ENCODE measurements around the gene ADORA2A.

Gene ADORA2A

GRCh38 chr22:24466716-24467328 is 39.4 kb downstream of the ADORA2A start:
- Histone ChIP-seq H3K27ac (no peak overlapping the region), H3K4me3 (0 out of 2 replicates have a peak overlapping the region, but pooled peaks have one; percentile 19), H3K36me3 (ENCODE audit: insufficient read depth, low read length) (no peaks in the 10 kb centered on the region), H3K9me3 (ENCODE audit: low read depth, low read length) (no peaks in the 10 kb centered on the region), H3K9ac (ENCODE audit: insufficient read length) (peak overlapping the region; percentile 34)
- TF ChIP-seq POLR2AphosphoS5 (IDR thresholded peaks at IDR 0.05; ENCODE audit: borderline replicate concordance, low read depth, low read length) (no peak), FOXP2 (optimal IDR thresholded peaks at IDR 0.05; ENCODE audit: control extremely low read depth, extremely low read length, insufficient read depth) (no peak), EZH2 (IDR thresholded peaks at IDR 0.05) (no peak)
- DNase-seq (ENCODE audit: low read depth, low spot score): no peak

GRCh38 chr22:24467340-24467739 is 39.9 kb downstream of the ADORA2A start:
- Histone ChIP-seq H3K4me3 (0 out of 2 replicates have a peak overlapping the region, but pooled peaks have one; percentile 19), H3K27ac (no peak overlapping the region), H3K9me3 (ENCODE audit: low read depth, low read length) (no peaks in the 10 kb centered on the region), H3K9ac (ENCODE audit: insufficient read length) (no peak overlapping the region), H3K36me3 (ENCODE audit: insufficient read depth, low read length) (no peaks in the 10 kb centered on the region)
- DNase-seq (ENCODE audit: low read depth, low spot score): no peak
- TF ChIP-seq POLR2AphosphoS5 (IDR thresholded peaks at IDR 0.05; ENCODE audit: borderline replicate concordance, low read depth, low read length) (no peak), EZH2 (IDR thresholded peaks at IDR 0.05) (no peak), FOXP2 (optimal IDR thresholded peaks at IDR 0.05; ENCODE audit: control extremely low read depth, extremely low read length, insufficient read depth) (no peak)

GRCh38 chr22:24471570-24471969 is 44.2 kb downstream of the ADORA2A start:
- Histone ChIP-seq H3K9me3 (ENCODE audit: low read depth, low read length) (no peaks in the 10 kb centered on the region), H3K4me3 (no peak overlapping the region), H3K9ac (ENCODE audit: insufficient read length) (no peak overlapping the region), H3K36me3 (ENCODE audit: insufficient read depth, low read length) (no peaks in the 10 kb centered on the region), H3K27ac (no peak overlapping the region)
- no peak for TF ChIP-seq EZH2 (IDR thresholded peaks at IDR 0.05)
- no peak for TF ChIP-seq POLR2AphosphoS5 (IDR thresholded peaks at IDR 0.05; ENCODE audit: borderline replicate concordance, low read depth, low read length)
- no peak for TF ChIP-seq FOXP2 (optimal IDR thresholded peaks at IDR 0.05; ENCODE audit: control extremely low read depth, extremely low read length, insufficient read depth)
- no peak for DNase-seq (ENCODE audit: low read depth, low spot score)

- Histone ChIP-seq H3K36me3 (ENCODE audit: insufficient read depth, low read length) (no peaks in the 10 kb centered on the region), H3K4me3 (no peak overlapping the region), H3K9ac (ENCODE audit: insufficient read length) (no peak overlapping the region), H3K9me3 (ENCODE audit: low read depth, low read length) (no peaks in the 10 kb centered on the region), H3K27ac (no peak overlapping the region)
- no peak for DNase-seq (ENCODE audit: low read depth, low spot score)
- TF ChIP-seq EZH2 (IDR thresholded peaks at IDR 0.05) (no peak), POLR2AphosphoS5 (IDR thresholded peaks at IDR 0.05; ENCODE audit: borderline replicate concordance, low read depth, low read length) (no peak), FOXP2 (optimal IDR thresholded peaks at IDR 0.05; ENCODE audit: control extremely low read depth, extremely low read length, insufficient read depth) (no peak)
Observed at GRCh38 chr22:24473284-24473683, 45.9 kb downstream of the ADORA2A start.

GRCh38 chr22:24474221-24474620 is 46.8 kb downstream of the ADORA2A start:
- Histone ChIP-seq H3K9ac (ENCODE audit: insufficient read length) (no peak overlapping the region), H3K36me3 (ENCODE audit: insufficient read depth, low read length) (no peaks in the 10 kb centered on the region), H3K9me3 (ENCODE audit: low read depth, low read length) (no peaks in the 10 kb centered on the region), H3K4me3 (no peak overlapping the region), H3K27ac (no peak overlapping the region)
- no peak for TF ChIP-seq FOXP2 (optimal IDR thresholded peaks at IDR 0.05; ENCODE audit: control extremely low read depth, extremely low read length, insufficient read depth)
- no peak for TF ChIP-seq EZH2 (IDR thresholded peaks at IDR 0.05)
- TF ChIP-seq POLR2AphosphoS5 (IDR thresholded peaks at IDR 0.05; ENCODE audit: borderline replicate concordance, low read depth, low read length): no peak
- DNase-seq (ENCODE audit: low read depth, low spot score): no peak

- Histone ChIP-seq H3K27ac (no peak overlapping the region), H3K9ac (ENCODE audit: insufficient read length) (no peak overlapping the region), H3K9me3 (ENCODE audit: low read depth, low read length) (no peaks in the 10 kb centered on the region), H3K4me3 (no peak overlapping the region), H3K36me3 (ENCODE audit: insufficient read depth, low read length) (no peaks in the 10 kb centered on the region)
- TF ChIP-seq EZH2 (IDR thresholded peaks at IDR 0.05) (no peak), POLR2AphosphoS5 (IDR thresholded peaks at IDR 0.05; ENCODE audit: borderline replicate concordance, low read depth, low read length) (no peak)
- no peak for DNase-seq (ENCODE audit: low read depth, low spot score)
Observed at GRCh38 chr22:24474649-24475255, 47.4 kb downstream of the ADORA2A start.

- H3K9ac ChIP-seq (ENCODE audit: insufficient read length): no peak overlapping the region
- no peaks in the 10 kb centered on the region for H3K9me3 ChIP-seq (ENCODE audit: low read depth, low read length)
- DNase-seq (ENCODE audit: low read depth, low spot score): no peak
- H3K27ac ChIP-seq: no peak overlapping the region
- no peaks in the 10 kb centered on the region for H3K36me3 ChIP-seq (ENCODE audit: insufficient read depth, low read length)
- no peak for TF ChIP-seq EZH2 (IDR thresholded peaks at IDR 0.05)
- H3K4me3 ChIP-seq: no peak overlapping the region
Observed at GRCh38 chr22:24481641-24482040, 54.2 kb downstream of the ADORA2A start.

- TF ChIP-seq FOXP2 (optimal IDR thresholded peaks at IDR 0.05; ENCODE audit: control extremely low read depth, extremely low read length, insufficient read depth) (no peak), POLR2AphosphoS5 (IDR thresholded peaks at IDR 0.05; ENCODE audit: borderline replicate concordance, low read depth, low read length) (no peak), EZH2 (IDR thresholded peaks at IDR 0.05) (no peak)
- no peaks in the 10 kb centered on the region for H3K36me3 ChIP-seq (ENCODE audit: insufficient read depth, low read length)
- H3K9ac ChIP-seq (ENCODE audit: insufficient read length): peak overlapping the region; percentile 9
- H3K4me3 ChIP-seq: peak overlapping the region; percentile 40
- peak overlapping the region; percentile 80 for H3K27ac ChIP-seq
- no peaks in the 10 kb centered on the region for H3K9me3 ChIP-seq (ENCODE audit: low read depth, low read length)
- DNase-seq (ENCODE audit: low read depth, low spot score): peak; percentile 48
Observed at GRCh38 chr22:24482575-24482974, 55.2 kb downstream of the ADORA2A start.

- TF ChIP-seq POLR2AphosphoS5 (IDR thresholded peaks at IDR 0.05; ENCODE audit: borderline replicate concordance, low read depth, low read length): no peak
- TF ChIP-seq FOXP2 (optimal IDR thresholded peaks at IDR 0.05; ENCODE audit: control extremely low read depth, extremely low read length, insufficient read depth): no peak
- Histone ChIP-seq H3K9ac (ENCODE audit: insufficient read length) (no peak overlapping the region), H3K27ac (peak overlapping the region; percentile 80; the same call in 1 of the 2 replicates), H3K9me3 (ENCODE audit: low read depth, low read length) (no peaks in the 10 kb centered on the region), H3K36me3 (ENCODE audit: insufficient read depth, low read length) (no peaks in the 10 kb centered on the region), H3K4me3 (peak overlapping the region; percentile 40)
- DNase-seq (ENCODE audit: low read depth, low spot score): no peak
Observed at GRCh38 chr22:24482998-24483397, 55.6 kb downstream of the ADORA2A start.
